HepG2 (cell line): ENCODE measurements around the gene SULT2B1. TPM values are rescaled to one million over a fixed set of nuclear protein-coding genes. Genes with fewer than 3 reads are reported as not detected.

Source experiments
- AGO1 ChIP-seq: fragments of 200-400 bp; formaldehyde crosslinking; IDR thresholded peaks from 2 replicates; pipeline ENCODE4 v1.6.1; 2017; ENCODE audit warnings: mild to moderate bottlenecking, low read depth, low read length, moderate library complexity; ENCODE audit not compliant: poor library complexity, severe bottlenecking
- ARNT ChIP-seq: fragments of 450-650 bp; IDR thresholded peaks from 2 replicates; pipeline ENCODE4 v1.6.1; 2017
- CHD4 ChIP-seq: fragments of 200-600 bp; sonication (generic); IDR thresholded peaks from 2 replicates; pipeline ENCODE4 v1.7.0; 2017; ENCODE audit warnings: mild to moderate bottlenecking, low read length, borderline replicate concordance
- HNRNPH1 ChIP-seq: fragments of 200-400 bp; formaldehyde crosslinking; optimal IDR thresholded peaks from 2 replicates; pipeline ENCODE3; 2017; ENCODE audit warnings: mild to moderate bottlenecking, low read depth, low read length
- NFYB ChIP-seq: sonication (generic); formaldehyde crosslinking; IDR thresholded peaks from 2 replicates; pipeline ENCODE4 v1.4.0; 2020; ENCODE audit warnings: missing genetic modification reagents
- NR3C1 ChIP-seq: sonication (generic); formaldehyde crosslinking; IDR thresholded peaks from 2 replicates; pipeline ENCODE4 v1.4.0; 2020; ENCODE audit warnings: missing genetic modification reagents
- PBX3 ChIP-seq: sonication (generic); formaldehyde crosslinking; IDR thresholded peaks from 2 replicates; pipeline ENCODE4 v1.8.1; 2023; ENCODE audit warnings: missing genetic modification reagents, inconsistent platforms, borderline replicate concordance
- POGK ChIP-seq: sonication (generic); formaldehyde crosslinking; conservative IDR thresholded peaks from 2 replicates; pipeline ENCODE4 v1.8.0; 2022; ENCODE audit warnings: mild to moderate bottlenecking, moderate library complexity, missing genetic modification reagents
- POLR2AphosphoS2 ChIP-seq: IDR thresholded peaks from 2 replicates; pipeline ENCODE4 v1.6.1; 2011; ENCODE audit warnings: low read depth, low read length, improper control_type of control experiment
- RCOR2 ChIP-seq: IDR thresholded peaks from 2 replicates; pipeline ENCODE4 v1.6.1; 2016; ENCODE audit warnings: missing biosample characterization, missing genetic modification reagents
- RNF219 ChIP-seq: sonication (generic); formaldehyde crosslinking; IDR thresholded peaks from 2 replicates; pipeline ENCODE4 v1.5.0; 2020; ENCODE audit warnings: mild to moderate bottlenecking, missing genetic modification reagents
- SMARCC2 ChIP-seq: fragments of 450-650 bp; IDR thresholded peaks from 2 replicates; pipeline ENCODE4 v1.6.1; 2017; ENCODE audit warnings: antibody characterized with exemption, mild to moderate bottlenecking
- SNRNP70 ChIP-seq: fragments of 200-400 bp; formaldehyde crosslinking; IDR thresholded peaks from 2 replicates; pipeline ENCODE4 v1.6.1; 2017; ENCODE audit warnings: mild to moderate bottlenecking, low read depth, low read length, moderate library complexity
- SYNCRIP ChIP-seq: fragments of 200-400 bp; formaldehyde crosslinking; IDR thresholded peaks from 2 replicates; pipeline ENCODE4 v1.6.1; 2018; ENCODE audit warnings: mild to moderate bottlenecking, low read depth, low read length; ENCODE audit not compliant: insufficient read depth
- TARDBP ChIP-seq: sonication (generic); formaldehyde crosslinking; IDR thresholded peaks from 2 replicates; pipeline ENCODE4 v1.8.0; 2022; ENCODE audit warnings: mild to moderate bottlenecking, missing genetic modification reagents
- TOE1 ChIP-seq: sonication (generic); formaldehyde crosslinking; IDR thresholded peaks from 2 replicates; pipeline ENCODE4 v1.4.0; 2020; ENCODE audit warnings: mild to moderate bottlenecking, missing genetic modification reagents
- YEATS2 ChIP-seq: sonication (generic); formaldehyde crosslinking; IDR thresholded peaks from 2 replicates; pipeline ENCODE4 v1.4.0; 2020; ENCODE audit warnings: missing genetic modification reagents, borderline replicate concordance
- ZBTB20 ChIP-seq: sonication (generic); formaldehyde crosslinking; IDR thresholded peaks from 2 replicates; pipeline ENCODE4 v1.8.1; 2023; ENCODE audit warnings: missing genetic modification reagents, low read depth, mild to moderate bottlenecking, borderline replicate concordance
- ZBTB42 ChIP-seq: sonication (generic); formaldehyde crosslinking; IDR thresholded peaks from 2 replicates; pipeline ENCODE4 v1.5.0; 2020; ENCODE audit warnings: mild to moderate bottlenecking, missing genetic modification reagents
- ZFYVE20 ChIP-seq: sonication (generic); formaldehyde crosslinking; IDR thresholded peaks from 2 replicates; pipeline ENCODE4 v1.8.0; 2023; ENCODE audit warnings: low read depth, mild to moderate bottlenecking, moderate library complexity, missing genetic modification reagents, borderline replicate concordance
- ZNF3 ChIP-seq: IDR thresholded peaks from 2 replicates; pipeline ENCODE4 v1.7.0; 2017; ENCODE audit warnings: inconsistent platforms
- ZNF337 ChIP-seq: sonication (generic); formaldehyde crosslinking; IDR thresholded peaks from 2 replicates; pipeline ENCODE4 v1.5.1; 2020; ENCODE audit warnings: missing genetic modification reagents, low read depth, mild to moderate bottlenecking, borderline replicate concordance
- ZNF629 ChIP-seq: sonication (generic); formaldehyde crosslinking; conservative IDR thresholded peaks from 2 replicates; pipeline ENCODE4 v1.5.0; 2020; ENCODE audit warnings: missing genetic modification reagents
- ZNF784 ChIP-seq: sonication (generic); formaldehyde crosslinking; IDR thresholded peaks from 2 replicates; pipeline ENCODE4 v1.5.1; 2020; ENCODE audit warnings: missing genetic modification reagents, mild to moderate bottlenecking, borderline replicate concordance
- ZNF891 ChIP-seq: sonication (generic); formaldehyde crosslinking; IDR thresholded peaks from 2 replicates; pipeline ENCODE4 v1.5.0; 2020; ENCODE audit warnings: mild to moderate bottlenecking, missing genetic modification reagents
- polyA plus RNA-seq, 8 experiments: library from polyadenylated mRNA; depleted of rRNA in 3 of 8; stranded (reverse) in 7 of 8; unstranded in 1 of 8; fragments of >200 nt; fragmentation: Illumina TruSeq in 4 of 8; extraction: Trizol in 4 of 8; gene quantifications; 2 replicates each; pipeline versions ENCODE4 v1.2.1 to v1.2.3, GENCODE V29; 2011 to 2016; ENCODE audit warnings: low read depth in 4 of 8, missing spikeins in 1 of 8, mixed read lengths in 1 of 8; ENCODE audit not compliant: insufficient read depth in 1 of 8
- total RNA-seq, 5 experiments: library from RNA; depleted of rRNA; stranded (reverse); fragments of >200 nt; fragmentation: Illumina TruSeq; extraction: Trizol; gene quantifications; 2 replicates each; pipeline ENCODE4 v1.2.3, GENCODE V29; 2016; ENCODE audit warnings: low read depth in 1 of 5

SULT2B1 gene
- total and polyA plus RNA-seq, 2 of the 13 experiments (the other 11 are each of a cell fraction or from before 2014, with no cell fraction given): 0.13 TPM; not detected in 1

DNA sequence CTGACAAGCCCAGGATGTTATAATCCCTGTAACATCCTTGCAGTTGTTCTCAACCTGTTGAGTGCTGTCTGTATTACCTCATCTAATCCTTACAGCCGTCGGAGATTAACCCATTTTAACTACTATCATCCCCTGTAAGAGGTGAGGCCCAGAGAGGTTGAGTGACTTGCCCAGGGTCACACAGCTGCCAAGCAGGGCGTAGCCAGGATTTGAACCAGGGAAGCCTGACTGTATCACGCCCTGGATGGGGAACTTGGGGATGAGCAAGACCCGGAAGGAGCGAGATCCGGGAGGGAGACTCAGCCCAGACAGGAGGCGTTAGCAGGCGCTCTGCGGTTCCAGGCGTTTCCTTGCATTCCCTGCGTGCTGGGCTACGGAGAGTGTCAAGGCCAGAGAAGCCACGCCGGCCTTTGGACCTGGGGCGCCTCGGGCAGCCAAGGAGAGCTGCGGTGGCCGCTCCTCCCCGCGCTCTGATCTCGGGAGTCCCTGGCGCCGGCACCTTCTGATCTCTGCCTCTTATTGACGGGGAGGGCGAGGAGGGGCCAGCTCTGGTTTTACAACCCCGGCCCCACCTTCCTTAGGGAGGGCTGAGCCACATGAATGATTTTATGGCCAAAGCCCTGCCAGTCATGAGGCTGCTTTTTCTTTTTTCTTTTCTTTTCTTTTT is 6.2 kb downstream of the SULT2B1 start (continued):
- no peak for TF ChIP-seq SYNCRIP
- no peak for TF ChIP-seq TOE1 (CRISPR knock-in tag)
- TF ChIP-seq ZNF891: no peak
- TF ChIP-seq ZNF337: peak; percentile 60; the same call in 1 of the 2 replicates
- TF ChIP-seq ZBTB42 (CRISPR knock-in tag): no peak
- TF ChIP-seq ZNF784 (CRISPR knock-in tag): peak; percentile 81; the same call in 1 of the 2 replicates
- peak; percentile 58; the same call in 1 of the 2 replicates for TF ChIP-seq YEATS2
- peak; percentile 100 for TF ChIP-seq RCOR2 (CRISPR knock-in tag)
- TF ChIP-seq RNF219 (CRISPR knock-in tag): no peak
- no peak for TF ChIP-seq PBX3 (CRISPR knock-in tag)
- no peak for TF ChIP-seq NFYB (CRISPR knock-in tag)
- TF ChIP-seq NR3C1 (CRISPR knock-in tag): no peak
- 0 out of 2 replicates have a peak, but pooled peaks have one; percentile 83 for TF ChIP-seq ZBTB20 (CRISPR knock-in tag)
- peak; percentile 82; the same call in 1 of the 2 replicates for TF ChIP-seq ZNF3
- no peak for TF ChIP-seq SNRNP70
- TF ChIP-seq ARNT: no peak
- no peak for TF ChIP-seq AGO1
- TF ChIP-seq POLR2AphosphoS2: no peak
- no peak for TF ChIP-seq HNRNPH1
- TF ChIP-seq TARDBP (CRISPR knock-in tag): peak; percentile 81
- peak; percentile 81 for TF ChIP-seq POGK
- no peak for TF ChIP-seq SMARCC2
- TF ChIP-seq ZNF629 (CRISPR knock-in tag): peak; percentile 80
- peak; percentile 83 for TF ChIP-seq CHD4
- TF ChIP-seq ZFYVE20 (CRISPR knock-in tag): no peak
